Heart right ventricle (tissue), 16 donors: ENCODE data around the gene CDCA3. TPM values are rescaled to one million over a fixed set of nuclear protein-coding genes. Genes with fewer than 3 reads are reported as not detected.
A peak's percentile ranks its signal among the peaks of the same experiment; 100 is the strongest.

Source experiments
- ATAC-seq, 8 donors: fragments of 200-7000 bp; cut with Tn5 transposase; one replicate each; pipeline ENCODE4 v1.9.1; 2020; ENCODE audit warnings: mild to moderate bottlenecking in 8 of 8, moderate library complexity in 8 of 8, moderate number of reproducible peaks in 1 of 8
- DNase-seq, 2 donors: peaks; one replicate each; pipeline ENCODE4 v3.0.0-alpha.2; 2020
- H3K27ac ChIP-seq, 10 donors: fragments of 200-600 bp; sonication (generic) in 2 of 10; one replicate each; pipeline versions ENCODE4 v1.5.0 to v1.8.0; 2020 to 2022; ENCODE audit warnings: mild to moderate bottlenecking in 3 of 10
- H3K27me3 ChIP-seq, 7 donors: fragments of 200-600 bp; one replicate each; pipeline ENCODE4 v1.8.0; 2021 to 2022; ENCODE audit warnings: mild to moderate bottlenecking in 2 of 7
- H3K36me3 ChIP-seq, 9 donors: fragments of 200-600 bp; sonication (generic) in 1 of 9; one replicate each; pipeline versions ENCODE4 v1.5.0 to v1.8.0; 2020 to 2022; ENCODE audit warnings: mild to moderate bottlenecking in 2 of 9
- H3K4me1 ChIP-seq, 9 donors: fragments of 200-600 bp; sonication (generic) in 1 of 9; one replicate each; pipeline versions ENCODE4 v1.5.0 to v1.8.0; 2020 to 2022; ENCODE audit warnings: mild to moderate bottlenecking in 4 of 9
- H3K4me3 ChIP-seq, 10 donors: fragments of 200-600 bp; sonication (generic) in 2 of 10; one replicate each; pipeline versions ENCODE4 v1.5.0 to v1.8.0; 2020 to 2022; ENCODE audit warnings: mild to moderate bottlenecking in 7 of 10, moderate library complexity in 2 of 10
- H3K9me3 ChIP-seq, 11 donors: fragments of 200-600 bp in 10 of 11; sonication (generic) in 2 of 11; one replicate each; pipeline versions ENCODE4 v1.5.0 to v1.8.0; 2013 to 2022; ENCODE audit warnings: mild to moderate bottlenecking in 2 of 11, control low read depth in 1 of 11, moderate library complexity in 1 of 11
- CTCF ChIP-seq, 9 donors: fragments of 200-600 bp; sonication (generic) in 2 of 9; IDR thresholded peaks; one replicate each; pipeline versions ENCODE4 v1.5.0 to v1.8.0; 2021 to 2022; ENCODE audit warnings: antibody characterized with exemption in 9 of 9, mild to moderate bottlenecking in 5 of 9, moderate library complexity in 1 of 9
- WGBS, 2 donors: extraction: QIAGEN DNeasy Blood & Tissue Kit; methylation state at CpG; one replicate each; pipeline ENCODE4 v1.1.7; 2013; ENCODE audit warnings: inconsistent platforms in 1 of 2; 5-methylcytosine and 5-hydroxymethylcytosine counted together
- intact Hi-C, 10 donors: fragments of 100-400 bp; cut with DNase I; formaldehyde crosslinking; loops; one replicate each; pipeline versions ENCODE4 v1.11.1 to v1.14.2; 2022
- polyA plus RNA-seq, 2 donors: library from polyadenylated mRNA; stranded (reverse); fragments of 200-250 nt; gene quantifications; one replicate each; pipeline ENCODE4 v1.2.3, GENCODE V29; 2013
- total RNA-seq, 10 donors: library from RNA; stranded (reverse); fragmentation: NEBNext Ultra II Directional in 3 of 10; extraction: Animal tissue kit (Norgen Biotek cat#: 25700) in 3 of 10; gene quantifications; one replicate each; pipeline versions ENCODE4 v1.2.1 to v1.2.4, GENCODE V29; 2021 to 2023
- donor health status: Arrhythmogenic right ventricular cardiomyopathy.
- donor health status: ischemic (EF 13 %, LVEDD 7.1; RV severe dilation, severe dysfunction).
- donor health status: healthy with polysubstance abuse.
- donor health status: DM: no; HTN: yes; CAD: no.
- donor health status: DM: no; HTN: no; CAD: no.
- donor health status: ischemic (EF 25% LVEDD 6.9; RV normal size, moderate dysfunction).
- donor health status: ischemic (EF 25% LVEDD 5.7; RV mildly dilated, moderate dysfunction).
- donor health status: healthy.
- donor health status: DM: yes; HTN: yes; CAD: no.
- donor health status: Ischemic cardiomyopathy.
- donor health status: ischemic (EF 35%, LVEDD 5.7; RV mildly dilated, moderate dysfunction).
- donor health status: nonischemic (EF 11% LVEDD 7.7; RV severe dilation, severe dysfunction).
- donor health status: DM: yes; HTN: yes; CAD: no.
- donor health status: PGD.
- donor health status: ischemic (EF 29% LVEDD 5.4; RV normal size, mild dysfunction).
- donor health status: nonischemic (EF 23%, LVEDD 6.1; RV moderate dilation, normal function).

CDCA3 gene
- total and polyA plus RNA-seq, 12 donors: 0.22 to 4.0 (median 0.55) TPM; not detected in 1

- Histone ChIP-seq H3K9me3 (no peaks in the 10 kb centered on the region), H3K27me3 (no peaks in the 10 kb centered on the region), H3K4me1 (peaks cover 0 to 4% (median under 1%) of the 10 kb centered on the region in 9 donors), H3K4me3 (no peak overlapping the region), H3K36me3 (peaks cover 5 to 89% (median 79%) of the 10 kb centered on the region in 9 donors), H3K27ac (no peak overlapping the region)
- DNase-seq (no peak), ATAC-seq (no peak)
- 92 to 100% methylated on average over 2 of the region's 2 CpGs for WGBS, 2 donors
- no peak for TF ChIP-seq CTCF (IDR thresholded peaks at IDR 0.05)
- intact Hi-C loops: no loop called here
Observed at GRCh38 chr12:6858799-6859198, 7.7 kb upstream of the CDCA3 start.

- Histone ChIP-seq H3K4me3 (no peak overlapping the region), H3K36me3 (peaks cover 5 to 56% (median 47%) of the 10 kb centered on the region in 9 donors), H3K9me3 (no peaks in the 10 kb centered on the region), H3K27ac (no peak overlapping the region), H3K27me3 (no peaks in the 10 kb centered on the region), H3K4me1 (peaks cover 3 to 25% (median 16%) of the 10 kb centered on the region in 9 donors)
- DNase-seq (no peak), ATAC-seq (no peak)
- TF ChIP-seq CTCF (IDR thresholded peaks at IDR 0.05): no peak
- intact Hi-C loops: no loop called here
- 92% methylated on average over 14 of the region's 14 CpGs for WGBS, 2 donors
Observed at GRCh38 chr12:6855322-6855721, 4.2 kb upstream of the CDCA3 start.

GRCh38 chr12:6854036-6854435 lies 3.0 kb upstream of the CDCA3 start:
- Histone ChIP-seq H3K4me3 (no peak overlapping the region), H3K27me3 (no peaks in the 10 kb centered on the region), H3K4me1 (peaks cover 3 to 26% (median 16%) of the 10 kb centered on the region in 9 donors), H3K36me3 (peaks cover 5 to 54% (median 35%) of the 10 kb centered on the region in 9 donors), H3K27ac (no peak overlapping the region), H3K9me3 (no peaks in the 10 kb centered on the region)
- WGBS, 2 donors: 75 to 80% methylated on average over 6 of the region's 6 CpGs
- no peak for ATAC-seq
- TF ChIP-seq CTCF (IDR thresholded peaks at IDR 0.05): no peak
- no peak for DNase-seq
- intact Hi-C loops: no loop called here

GRCh38 chr12:6853626-6854025 lies 2.5 kb upstream of the CDCA3 start:
- no peak for DNase-seq
- H3K27me3 ChIP-seq: no peaks in the 10 kb centered on the region
- peak overlapping the region in 1 of 10 donors; percentile 93 for H3K4me3 ChIP-seq
- TF ChIP-seq CTCF (IDR thresholded peaks at IDR 0.05): no peak
- WGBS, 2 donors: 43 to 81% methylated on average over 1 of the region's 1 CpG
- peaks cover 3 to 26% (median 16%) of the 10 kb centered on the region in 9 donors for H3K4me1 ChIP-seq
- peak overlapping the region in 2 of 10 donors; percentile 93 to 94 for H3K27ac ChIP-seq
- peaks cover 1 to 54% (median 31%) of the 10 kb centered on the region in 9 donors for H3K36me3 ChIP-seq
- no peaks in the 10 kb centered on the region for H3K9me3 ChIP-seq
- no peak for ATAC-seq
- intact Hi-C loops: no loop called here
